ENCODE measurements around the gene NUP188. TPM values are rescaled to one million over a fixed set of nuclear protein-coding genes. Genes with fewer than 3 reads are reported as not detected.

NUP188 gene
- total RNA-seq, 1 experiment from 2014 or later: 80.9 TPM

DNA sequence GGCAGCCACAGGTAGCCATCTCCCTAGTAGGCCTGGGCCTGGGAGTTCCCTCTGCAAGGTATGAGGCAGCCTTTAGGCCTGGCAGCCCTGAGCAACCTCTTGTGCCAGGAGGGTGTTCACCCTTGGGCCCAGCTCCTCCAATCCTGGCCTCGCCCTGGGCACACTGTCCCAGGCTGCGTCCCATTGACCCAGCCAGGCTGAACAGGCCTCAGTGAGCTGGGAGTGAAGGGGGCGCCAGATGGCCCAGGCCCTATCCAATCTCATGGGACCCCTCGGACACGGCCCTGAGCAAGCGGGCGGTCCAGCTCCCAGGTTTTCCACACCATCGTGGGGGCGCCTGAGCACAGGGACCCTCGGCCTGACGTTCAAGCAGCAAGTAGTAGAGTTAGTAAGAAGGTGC lies 66.2 kb downstream of the NUP188 start:
- Histone ChIP-seq H3K9me3 (no peaks in the 10 kb centered on the region), H3K36me3 (ENCODE audit: control insufficient read depth, insufficient read depth, low read length) (peaks cover 2% of the 10 kb centered on the region; the same call in 1 of the 2 replicates), H3K4me3 (ENCODE audit: low read depth, low read length) (no peak overlapping the region), H3K27me3 (replicated peaks; ENCODE audit: control insufficient read depth, insufficient read depth, low read length) (no peaks in the 10 kb centered on the region), H3K4me1 (no peaks in the 10 kb centered on the region)
- intact Hi-C loops (cut with micrococcal nuclease; ENCODE audit: unreplicated experiment): no loop called here
- BruUV-seq (replicated peaks): no TSS peak
- ChIA-PET CTCF (no interaction called here), POLR2A (interaction anchor here (0.5 kb wide), 1 partner anchor 60 kb away, joined by 3 read pairs; no protein-coding TSS in a partner anchor)
- Mint-ChIP-seq H3K36me3 (ENCODE audit: insufficient read depth, unreplicated experiment) (peaks cover 39% of the 10 kb centered on the region), H3K27ac (ENCODE audit: unreplicated experiment) (no peak overlapping the region), H3K9me3 (ENCODE audit: unreplicated experiment) (no peaks in the 10 kb centered on the region), H3K27me3 (ENCODE audit: insufficient read depth, unreplicated experiment) (no peaks in the 10 kb centered on the region), H3K4me3 (ENCODE audit: unreplicated experiment) (no peak overlapping the region), H3K4me1 (ENCODE audit: low read depth, unreplicated experiment) (no peaks in the 10 kb centered on the region)
- DNase-seq: no peak
- TF ChIP-seq, protein P1, sequence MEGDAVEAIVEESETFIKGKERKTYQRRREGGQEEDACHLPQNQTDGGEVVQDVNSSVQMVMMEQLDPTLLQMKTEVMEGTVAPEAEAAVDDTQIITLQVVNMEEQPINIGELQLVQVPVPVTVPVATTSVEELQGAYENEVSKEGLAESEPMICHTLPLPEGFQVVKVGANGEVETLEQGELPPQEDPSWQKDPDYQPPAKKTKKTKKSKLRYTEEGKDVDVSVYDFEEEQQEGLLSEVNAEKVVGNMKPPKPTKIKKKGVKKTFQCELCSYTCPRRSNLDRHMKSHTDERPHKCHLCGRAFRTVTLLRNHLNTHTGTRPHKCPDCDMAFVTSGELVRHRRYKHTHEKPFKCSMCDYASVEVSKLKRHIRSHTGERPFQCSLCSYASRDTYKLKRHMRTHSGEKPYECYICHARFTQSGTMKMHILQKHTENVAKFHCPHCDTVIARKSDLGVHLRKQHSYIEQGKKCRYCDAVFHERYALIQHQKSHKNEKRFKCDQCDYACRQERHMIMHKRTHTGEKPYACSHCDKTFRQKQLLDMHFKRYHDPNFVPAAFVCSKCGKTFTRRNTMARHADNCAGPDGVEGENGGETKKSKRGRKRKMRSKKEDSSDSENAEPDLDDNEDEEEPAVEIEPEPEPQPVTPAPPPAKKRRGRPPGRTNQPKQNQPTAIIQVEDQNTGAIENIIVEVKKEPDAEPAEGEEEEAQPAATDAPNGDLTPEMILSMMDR (IDR thresholded peaks at IDR 0.05; ENCODE audit: insufficient read depth in 1 of 2, low read depth in 1 of 2, low read length in 1 of 2, severe bottlenecking in 1 of 2, unreplicated experiment in 1 of 2): no peak

DNA sequence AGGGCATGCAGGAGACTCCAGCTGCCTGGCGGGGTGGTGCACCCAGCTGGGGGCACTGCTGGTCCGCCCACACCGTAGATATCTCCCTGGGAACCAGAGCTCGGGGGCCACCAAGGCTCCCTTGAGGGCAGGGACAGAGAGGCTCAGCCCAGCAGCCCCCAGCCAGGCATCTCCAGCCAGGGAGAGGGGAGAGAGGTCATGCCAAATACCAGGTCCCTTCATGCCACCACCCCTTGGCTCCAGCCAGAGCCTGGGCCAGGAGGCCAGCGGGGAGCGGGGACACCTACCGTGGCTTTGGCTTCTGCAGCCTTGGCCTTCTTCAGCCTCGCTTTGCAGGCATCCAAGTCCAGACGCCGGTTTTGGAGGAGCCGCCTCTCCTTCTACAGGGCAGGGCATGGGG lies 66.6 kb downstream of the NUP188 start:
- H3K9me3 ChIP-seq: no peaks in the 10 kb centered on the region
- BruUV-seq (replicated peaks): no TSS peak
- Mint-ChIP-seq H3K36me3 (ENCODE audit: insufficient read depth, unreplicated experiment) (peaks cover 39% of the 10 kb centered on the region), H3K27ac (ENCODE audit: unreplicated experiment) (no peak overlapping the region), H3K4me3 (ENCODE audit: unreplicated experiment) (no peak overlapping the region), H3K4me1 (ENCODE audit: low read depth, unreplicated experiment) (no peaks in the 10 kb centered on the region), H3K9me3 (ENCODE audit: unreplicated experiment) (no peaks in the 10 kb centered on the region), H3K27me3 (ENCODE audit: insufficient read depth, unreplicated experiment) (no peaks in the 10 kb centered on the region)
- TF ChIP-seq, protein P1 (IDR thresholded peaks at IDR 0.05; ENCODE audit: insufficient read depth in 1 of 2, low read depth in 1 of 2, low read length in 1 of 2, severe bottlenecking in 1 of 2, unreplicated experiment in 1 of 2): no peak
- peaks cover 2% of the 10 kb centered on the region; the same call in 1 of the 2 replicates for H3K36me3 ChIP-seq (ENCODE audit: control insufficient read depth, insufficient read depth, low read length)
- H3K4me1 ChIP-seq: no peaks in the 10 kb centered on the region
- intact Hi-C loops (cut with micrococcal nuclease; ENCODE audit: unreplicated experiment): no loop called here
- H3K27me3 ChIP-seq (replicated peaks; ENCODE audit: control insufficient read depth, insufficient read depth, low read length): no peaks in the 10 kb centered on the region
- ChIA-PET CTCF (no interaction called here), POLR2A (no interaction called here)
- DNase-seq: no peak
- H3K4me3 ChIP-seq (ENCODE audit: low read depth, low read length): no peak overlapping the region

DNA sequence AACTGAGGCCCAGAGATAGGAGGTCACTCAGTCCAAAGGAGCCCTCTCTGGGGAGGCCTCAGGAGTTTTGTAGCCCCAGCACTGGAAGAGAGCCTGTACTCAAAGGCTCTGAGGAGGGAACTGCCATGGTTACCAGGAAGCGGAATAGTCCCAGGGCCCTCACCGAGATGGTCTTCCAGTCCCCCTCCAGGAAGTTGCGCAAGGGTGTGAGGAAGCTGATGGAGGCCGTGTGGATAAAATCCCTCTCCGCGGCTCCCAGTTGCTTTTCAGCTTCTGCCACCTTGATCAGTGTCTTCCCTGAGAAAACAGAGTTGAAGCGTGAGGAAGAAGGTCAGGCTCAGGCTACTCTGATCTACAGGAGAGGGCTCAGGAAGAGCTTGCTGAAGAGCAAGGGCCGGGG lies 67.1 kb downstream of the NUP188 start:
- Histone ChIP-seq H3K4me3 (ENCODE audit: low read depth, low read length) (no peak overlapping the region), H3K36me3 (ENCODE audit: control insufficient read depth, insufficient read depth, low read length) (peaks cover 2% of the 10 kb centered on the region; the same call in 1 of the 2 replicates), H3K27me3 (replicated peaks; ENCODE audit: control insufficient read depth, insufficient read depth, low read length) (no peaks in the 10 kb centered on the region), H3K4me1 (no peaks in the 10 kb centered on the region), H3K9me3 (no peaks in the 10 kb centered on the region)
- intact Hi-C loops (cut with micrococcal nuclease; ENCODE audit: unreplicated experiment): no loop called here
- Mint-ChIP-seq H3K27ac (ENCODE audit: unreplicated experiment) (no peak overlapping the region), H3K4me1 (ENCODE audit: low read depth, unreplicated experiment) (no peaks in the 10 kb centered on the region), H3K4me3 (ENCODE audit: unreplicated experiment) (no peak overlapping the region), H3K9me3 (ENCODE audit: unreplicated experiment) (no peaks in the 10 kb centered on the region), H3K36me3 (ENCODE audit: insufficient read depth, unreplicated experiment) (peaks cover 43% of the 10 kb centered on the region), H3K27me3 (ENCODE audit: insufficient read depth, unreplicated experiment) (no peaks in the 10 kb centered on the region)
- BruUV-seq (replicated peaks): no TSS peak
- ChIA-PET CTCF (interaction anchor here (0.5 kb wide), 1 partner anchor 73 kb away, joined by 4 read pairs; no protein-coding TSS in a partner anchor), POLR2A (no interaction called here)
- no peak for DNase-seq
- TF ChIP-seq, protein P1 (IDR thresholded peaks at IDR 0.05; ENCODE audit: insufficient read depth in 1 of 2, low read depth in 1 of 2, low read length in 1 of 2, severe bottlenecking in 1 of 2, unreplicated experiment in 1 of 2): no peak
